PC-9 (cell line): ENCODE results near the gene ZNF107. TPM values are rescaled to one million over a fixed set of nuclear protein-coding genes. Genes with fewer than 3 reads are reported as not detected.
A peak's percentile ranks its signal among the peaks of the same experiment; 100 is the strongest.

Experiments used
- BruUV-seq: library from RNA; stranded (reverse); fragments of 400-500 nt; replicated peaks from 2 replicates; lab custom pipeline; 2021; lab: Mats Ljungman, UMichigan
- CTCF ChIA-PET: fragments of 300-600 bp; sonication (Branson Sonifier 250); formaldehyde crosslinking; loops from one replicate; lab custom pipeline; 2022; ENCODE audit warnings: antibody characterized with exemption; lab: Charles Lee
- POLR2A ChIA-PET: fragments of 300-600 bp; sonication (Branson Sonifier 250); formaldehyde crosslinking; loops from one replicate; lab custom pipeline; 2022; ENCODE audit warnings: antibody characterized with exemption; ENCODE audit not compliant: unreplicated experiment; lab: Charles Lee
- DNase-seq, 2 experiments: peaks; one replicate each; pipeline versions ENCODE4 v3.0.0 to v3.0.0-alpha.2; 2015 to 2022; ENCODE audit warnings: mixed read lengths in 1 of 2
- H2AFZ ChIP-seq: fragments of 200-600 bp; sonication (generic); 2 replicates; pipeline ENCODE4 v1.8.1; 2017; ENCODE audit warnings: antibody characterized with exemption
- H3F3A ChIP-seq: fragments of 200-600 bp; sonication (generic); 2 replicates; pipeline ENCODE4 v1.8.1; 2017; ENCODE audit warnings: antibody characterized with exemption, mild to moderate bottlenecking, low read depth; ENCODE audit not compliant: insufficient read depth
- H3K27ac ChIP-seq: fragments of 200-600 bp; sonication (generic); 2 replicates; pipeline ENCODE4 v1.6.1; 2016; ENCODE audit warnings: mixed run types
- H3K27me3 ChIP-seq: fragments of 200-600 bp; sonication (generic); 2 replicates; pipeline ENCODE4 v1.6.1; 2016; ENCODE audit warnings: low read depth, mixed run types; ENCODE audit not compliant: insufficient read depth
- H3K36me3 ChIP-seq: fragments of 200-600 bp; sonication (generic); 2 replicates; pipeline ENCODE4 v1.6.1; 2016; ENCODE audit warnings: low read depth, mixed run types
- H3K4me1 ChIP-seq: fragments of 200-600 bp; sonication (generic); replicated peaks from 2 replicates; pipeline ENCODE4 v1.6.1; 2016; ENCODE audit warnings: mixed run types; ENCODE audit not compliant: insufficient read depth
- H3K4me2 ChIP-seq: fragments of 200-600 bp; sonication (generic); 2 replicates; pipeline ENCODE4 v1.6.1; 2017; ENCODE audit warnings: mixed run types
- H3K4me3 ChIP-seq: fragments of 200-600 bp; sonication (generic); 2 replicates; pipeline ENCODE4 v1.6.1; 2016; ENCODE audit warnings: mixed run types
- H3K79me2 ChIP-seq: fragments of 200-600 bp; sonication (generic); 2 replicates; pipeline ENCODE4 v1.6.1; 2017; ENCODE audit warnings: low read depth, mixed run types
- H3K9me2 ChIP-seq: fragments of 200-600 bp; sonication (generic); 2 replicates; pipeline ENCODE4 v1.8.1; 2017; ENCODE audit warnings: mild to moderate bottlenecking; ENCODE audit not compliant: insufficient read depth
- H3K9me3 ChIP-seq: fragments of 200-600 bp; sonication (generic); 2 replicates; pipeline ENCODE4 v1.8.1; 2016; ENCODE audit warnings: low read depth; ENCODE audit not compliant: insufficient read depth
- H4K20me1 ChIP-seq: fragments of 200-600 bp; sonication (generic); 2 replicates; pipeline ENCODE4 v1.8.1; 2017; ENCODE audit not compliant: insufficient read depth
- EZH2 ChIP-seq: fragments of 200-600 bp; sonication (generic); IDR thresholded peaks from 2 replicates; pipeline ENCODE4 v1.8.0; 2017; ENCODE audit warnings: antibody characterized with exemption, low read depth
- intact Hi-C: fragments of 100-400 bp; cut with micrococcal nuclease; formaldehyde crosslinking; loops from one replicate; pipeline ENCODE4 v1.10.0; 2022; ENCODE audit not compliant: unreplicated experiment
- total RNA-seq: library from RNA; stranded (reverse); gene quantifications from 2 replicates; pipeline ENCODE4 v1.2.3, GENCODE V29; 2021
- TF ChIP-seq, protein P1 (sequence below): fragments of 200-600 bp; sonication (generic); conservative IDR thresholded peaks from 2 replicates; pipeline ENCODE4 v1.6.1; 2017; ENCODE audit warnings: mixed run types, antibody characterized with exemption, mild to moderate bottlenecking, moderate library complexity

ZNF107 gene
- total RNA-seq, 1 experiment from 2014 or later, result 6.0 TPM

GRCh38 chr7:64626557-64626956 lies 39.4 kb upstream of the ZNF107 start:
- Histone ChIP-seq H2AFZ (no peak overlapping the region), H3K9me3 (no peaks in the 10 kb centered on the region), H3K4me1 (no peaks in the 10 kb centered on the region), H4K20me1 (no peaks in the 10 kb centered on the region), H3K4me3 (no peak overlapping the region), H3F3A (no peaks in the 10 kb centered on the region), H3K79me2 (no peaks in the 10 kb centered on the region), H3K9me2 (no peaks in the 10 kb centered on the region), H3K36me3 (no peaks in the 10 kb centered on the region), H3K4me2 (no peak overlapping the region), H3K27ac (no peak overlapping the region), H3K27me3 (no peaks in the 10 kb centered on the region)
- TF ChIP-seq, protein P1, sequence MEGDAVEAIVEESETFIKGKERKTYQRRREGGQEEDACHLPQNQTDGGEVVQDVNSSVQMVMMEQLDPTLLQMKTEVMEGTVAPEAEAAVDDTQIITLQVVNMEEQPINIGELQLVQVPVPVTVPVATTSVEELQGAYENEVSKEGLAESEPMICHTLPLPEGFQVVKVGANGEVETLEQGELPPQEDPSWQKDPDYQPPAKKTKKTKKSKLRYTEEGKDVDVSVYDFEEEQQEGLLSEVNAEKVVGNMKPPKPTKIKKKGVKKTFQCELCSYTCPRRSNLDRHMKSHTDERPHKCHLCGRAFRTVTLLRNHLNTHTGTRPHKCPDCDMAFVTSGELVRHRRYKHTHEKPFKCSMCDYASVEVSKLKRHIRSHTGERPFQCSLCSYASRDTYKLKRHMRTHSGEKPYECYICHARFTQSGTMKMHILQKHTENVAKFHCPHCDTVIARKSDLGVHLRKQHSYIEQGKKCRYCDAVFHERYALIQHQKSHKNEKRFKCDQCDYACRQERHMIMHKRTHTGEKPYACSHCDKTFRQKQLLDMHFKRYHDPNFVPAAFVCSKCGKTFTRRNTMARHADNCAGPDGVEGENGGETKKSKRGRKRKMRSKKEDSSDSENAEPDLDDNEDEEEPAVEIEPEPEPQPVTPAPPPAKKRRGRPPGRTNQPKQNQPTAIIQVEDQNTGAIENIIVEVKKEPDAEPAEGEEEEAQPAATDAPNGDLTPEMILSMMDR, result no peak
- no peak for TF ChIP-seq EZH2
- DNase-seq, result no peak
- intact Hi-C loops, result no loop called here
- no TSS peak for BruUV-seq
- ChIA-PET CTCF (no interaction called here), POLR2A (no interaction called here)

DNA sequence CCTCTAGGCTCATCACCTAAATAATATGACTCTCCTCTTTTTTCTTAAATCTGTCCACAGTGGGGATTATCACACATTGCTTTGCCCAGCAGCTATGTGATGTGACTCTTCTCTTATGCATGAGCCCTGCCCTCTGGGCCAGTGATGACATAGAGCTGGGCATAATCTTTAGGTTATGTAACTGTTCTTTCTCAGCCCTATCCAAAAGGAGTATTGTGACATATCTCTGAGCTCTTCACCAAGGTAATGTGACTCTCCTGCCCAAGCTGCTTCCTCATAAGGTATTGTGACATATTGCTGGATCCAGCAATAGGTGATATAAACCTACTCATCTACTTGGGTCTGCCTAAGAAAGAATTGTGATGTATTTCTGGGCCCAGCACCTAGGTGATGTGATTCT lies 37.7 kb upstream of the ZNF107 start:
- no peaks in the 10 kb centered on the region for H3K27me3 ChIP-seq
- no peak overlapping the region for H3K27ac ChIP-seq
- POLR2A ChIA-PET, result no interaction called here
- intact Hi-C loops, result no loop called here
- DNase-seq, result peak in 1 of 2 experiments; percentile 48
- no peaks in the 10 kb centered on the region for H3K4me1 ChIP-seq
- no TSS peak for BruUV-seq
- H3K36me3 ChIP-seq, result no peaks in the 10 kb centered on the region
- no peaks in the 10 kb centered on the region for H3K79me2 ChIP-seq
- H3K4me3 ChIP-seq, result no peak overlapping the region
- H4K20me1 ChIP-seq, result no peaks in the 10 kb centered on the region
- no peak overlapping the region for H3K4me2 ChIP-seq
- TF ChIP-seq, protein P1, result no peak
- TF ChIP-seq EZH2, result no peak
- no peaks in the 10 kb centered on the region for H3K9me3 ChIP-seq
- H3K9me2 ChIP-seq, result no peaks in the 10 kb centered on the region
- CTCF ChIA-PET, result no interaction called here
- no peaks in the 10 kb centered on the region for H3F3A ChIP-seq
- no peak overlapping the region for H2AFZ ChIP-seq

DNA sequence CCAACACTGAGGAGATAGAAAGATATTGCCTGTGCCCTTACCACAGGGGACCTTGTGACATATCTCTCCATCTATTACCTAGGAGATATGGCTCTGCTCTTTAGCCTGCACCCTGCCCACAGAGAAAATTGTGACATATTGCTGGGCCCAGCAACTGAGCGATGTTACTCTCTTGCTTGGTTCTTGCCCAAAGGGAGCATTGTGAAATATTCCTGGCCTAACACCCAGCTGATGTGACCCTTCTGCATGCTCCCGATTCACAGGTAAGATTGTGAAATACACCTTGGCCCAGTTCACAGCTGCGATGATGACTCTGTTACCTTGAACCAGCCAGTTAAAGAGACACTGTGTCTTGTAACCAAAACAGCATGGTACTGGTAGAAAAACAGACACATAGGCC lies 37.2 kb upstream of the ZNF107 start:
- no peaks in the 10 kb centered on the region for H3K27me3 ChIP-seq
- H3K4me3 ChIP-seq, result no peak overlapping the region
- H3F3A ChIP-seq, result no peaks in the 10 kb centered on the region
- no peaks in the 10 kb centered on the region for H3K9me3 ChIP-seq
- DNase-seq, result no peak
- no peaks in the 10 kb centered on the region for H3K9me2 ChIP-seq
- POLR2A ChIA-PET, result no interaction called here
- H3K79me2 ChIP-seq, result no peaks in the 10 kb centered on the region
- H3K27ac ChIP-seq, result no peak overlapping the region
- H3K4me1 ChIP-seq, result no peaks in the 10 kb centered on the region
- H4K20me1 ChIP-seq, result no peaks in the 10 kb centered on the region
- TF ChIP-seq EZH2, result no peak
- TF ChIP-seq, protein P1, result no peak
- CTCF ChIA-PET, result no interaction called here
- no peaks in the 10 kb centered on the region for H3K36me3 ChIP-seq
- intact Hi-C loops, result no loop called here
- no TSS peak for BruUV-seq
- H3K4me2 ChIP-seq, result no peak overlapping the region
- no peak overlapping the region for H2AFZ ChIP-seq
